NB4 (cell line): ENCODE data around the gene LMOD1.

Experiments
- MYC ChIP-seq: IDR thresholded peaks from 2 replicates; pipeline ENCODE4 v1.6.1; 2011; ENCODE audit warnings: low read depth, low read length
- TF ChIP-seq, protein P1 (sequence below): IDR thresholded peaks from one replicate; pipeline ENCODE4 v1.5.1; 2012; ENCODE audit warnings: low read depth, low read length
- TF ChIP-seq, protein P2 (sequence below): IDR thresholded peaks from 2 replicates; pipeline ENCODE4 v1.6.1; 2011; ENCODE audit warnings: low read depth, low read length

DNA sequence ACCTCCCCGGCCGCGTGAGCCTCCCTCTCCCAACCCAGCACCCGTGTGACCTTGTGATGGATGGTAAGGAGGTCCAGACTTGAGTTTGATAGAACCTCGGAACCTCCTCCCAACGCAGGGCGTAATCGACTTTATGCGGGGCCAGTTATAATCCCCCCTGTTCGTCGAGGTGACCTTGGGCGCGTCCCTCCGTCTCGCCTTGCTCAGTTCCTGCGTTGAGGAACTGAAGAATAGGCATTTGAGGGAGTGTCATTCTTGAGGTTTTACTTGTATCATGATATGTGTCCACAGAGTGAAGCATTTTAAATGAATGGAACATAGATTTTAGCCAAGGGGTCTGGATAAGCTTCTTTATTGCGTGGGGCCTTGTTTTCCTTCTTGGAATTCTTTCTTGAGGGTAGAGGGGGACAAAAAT, 9.4 kb upstream of the LMOD1 start:
- TF ChIP-seq, protein P1, sequence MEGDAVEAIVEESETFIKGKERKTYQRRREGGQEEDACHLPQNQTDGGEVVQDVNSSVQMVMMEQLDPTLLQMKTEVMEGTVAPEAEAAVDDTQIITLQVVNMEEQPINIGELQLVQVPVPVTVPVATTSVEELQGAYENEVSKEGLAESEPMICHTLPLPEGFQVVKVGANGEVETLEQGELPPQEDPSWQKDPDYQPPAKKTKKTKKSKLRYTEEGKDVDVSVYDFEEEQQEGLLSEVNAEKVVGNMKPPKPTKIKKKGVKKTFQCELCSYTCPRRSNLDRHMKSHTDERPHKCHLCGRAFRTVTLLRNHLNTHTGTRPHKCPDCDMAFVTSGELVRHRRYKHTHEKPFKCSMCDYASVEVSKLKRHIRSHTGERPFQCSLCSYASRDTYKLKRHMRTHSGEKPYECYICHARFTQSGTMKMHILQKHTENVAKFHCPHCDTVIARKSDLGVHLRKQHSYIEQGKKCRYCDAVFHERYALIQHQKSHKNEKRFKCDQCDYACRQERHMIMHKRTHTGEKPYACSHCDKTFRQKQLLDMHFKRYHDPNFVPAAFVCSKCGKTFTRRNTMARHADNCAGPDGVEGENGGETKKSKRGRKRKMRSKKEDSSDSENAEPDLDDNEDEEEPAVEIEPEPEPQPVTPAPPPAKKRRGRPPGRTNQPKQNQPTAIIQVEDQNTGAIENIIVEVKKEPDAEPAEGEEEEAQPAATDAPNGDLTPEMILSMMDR, result no peak
- TF ChIP-seq, protein P2, sequence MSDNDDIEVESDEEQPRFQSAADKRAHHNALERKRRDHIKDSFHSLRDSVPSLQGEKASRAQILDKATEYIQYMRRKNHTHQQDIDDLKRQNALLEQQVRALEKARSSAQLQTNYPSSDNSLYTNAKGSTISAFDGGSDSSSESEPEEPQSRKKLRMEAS, result no peak
- TF ChIP-seq MYC, result no peak
